NCI-H1048 (cell line): Measurements from ENCODE around the gene ABHD16A.

Experiments
- DNase-seq: peaks from one replicate; lab custom pipeline; 2025; lab: John Stamatoyannopoulos, UW

ABHD16A gene

DNA sequence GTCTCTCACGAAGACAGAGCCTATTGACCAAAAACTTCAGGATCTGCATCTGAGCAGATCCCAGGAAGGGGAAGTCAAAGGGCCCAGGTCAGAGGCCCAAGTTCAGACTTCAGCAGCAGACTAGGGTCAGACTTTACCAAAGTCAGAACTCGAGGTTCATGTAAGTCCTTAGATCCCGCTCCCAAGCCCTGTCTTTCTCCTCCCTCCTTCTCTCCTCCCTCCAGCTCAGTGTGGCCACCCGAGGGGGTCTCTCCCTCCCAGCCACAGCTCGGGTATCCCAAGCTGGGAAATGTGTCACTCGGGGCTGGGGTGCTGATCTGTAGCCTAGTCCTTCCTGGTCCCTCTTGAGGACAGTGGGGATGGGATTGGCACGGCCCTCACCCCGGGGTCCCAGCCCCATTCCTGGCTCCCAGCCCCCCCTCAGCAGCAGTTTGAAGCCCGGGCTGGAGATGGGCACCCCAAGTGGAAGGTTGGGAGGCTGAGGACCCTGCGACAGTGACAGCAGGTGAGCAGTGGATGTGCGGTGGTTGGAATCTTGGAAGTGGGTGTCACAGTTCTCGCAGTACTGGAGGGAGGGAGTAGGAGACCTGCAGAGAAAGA lies 40.9 kb downstream of the ABHD16A start:
- no peak for DNase-seq

GRCh38 chr6:31661262-31662123 lies 41.6 kb downstream of the ABHD16A start:
- DNase-seq, result no peak

DNA sequence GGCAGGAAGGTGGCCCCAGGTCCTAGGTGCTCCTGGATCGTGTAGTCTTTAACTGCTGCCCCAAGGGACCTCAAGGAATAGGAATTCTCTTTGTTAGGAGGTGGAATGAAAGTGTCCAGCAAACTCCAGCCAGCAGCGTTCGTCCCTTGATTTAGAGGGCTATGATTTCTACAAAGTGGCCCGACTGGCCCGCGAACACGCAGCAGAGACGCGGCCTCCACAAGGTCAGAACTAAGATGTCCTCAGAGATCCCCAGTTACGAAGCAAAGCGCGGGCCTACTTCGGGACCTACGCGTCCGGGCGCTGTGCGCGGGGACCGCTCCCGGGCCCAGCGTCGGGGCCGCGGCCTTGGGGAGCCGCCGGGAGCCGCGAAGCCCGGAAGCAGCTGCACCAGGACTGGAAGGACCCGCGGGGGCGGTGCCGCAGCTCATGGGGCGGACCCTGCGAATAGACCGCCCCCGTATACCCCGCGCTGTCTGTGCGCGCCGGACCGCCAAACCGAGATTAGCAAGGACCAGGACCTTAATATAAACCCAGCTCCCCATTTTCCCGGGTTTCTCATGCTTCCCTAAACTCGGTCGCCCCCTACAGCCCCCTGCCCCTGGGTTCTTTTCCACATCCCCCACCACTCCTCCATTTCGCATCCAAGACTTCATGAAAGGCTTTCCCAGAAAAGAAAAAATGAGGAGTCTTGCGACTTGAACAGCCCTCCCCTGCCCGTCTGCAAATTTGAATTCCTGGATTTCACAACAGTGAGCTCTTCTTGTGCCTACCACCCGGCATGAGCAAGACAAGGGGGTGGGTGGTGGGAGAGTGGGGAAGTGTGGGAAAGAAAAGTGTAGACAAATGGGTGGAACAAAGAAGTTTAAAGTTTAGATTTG lies 42.5 kb downstream of the ABHD16A start, which contains the start of gene C6orf47:
C6orf47 (minus strand) TSS at position 398 of the 881 bp plus-strand sequence. CDS start 831 bp downstream, outside the sequence.
- peak; percentile 27 for DNase-seq

DNA sequence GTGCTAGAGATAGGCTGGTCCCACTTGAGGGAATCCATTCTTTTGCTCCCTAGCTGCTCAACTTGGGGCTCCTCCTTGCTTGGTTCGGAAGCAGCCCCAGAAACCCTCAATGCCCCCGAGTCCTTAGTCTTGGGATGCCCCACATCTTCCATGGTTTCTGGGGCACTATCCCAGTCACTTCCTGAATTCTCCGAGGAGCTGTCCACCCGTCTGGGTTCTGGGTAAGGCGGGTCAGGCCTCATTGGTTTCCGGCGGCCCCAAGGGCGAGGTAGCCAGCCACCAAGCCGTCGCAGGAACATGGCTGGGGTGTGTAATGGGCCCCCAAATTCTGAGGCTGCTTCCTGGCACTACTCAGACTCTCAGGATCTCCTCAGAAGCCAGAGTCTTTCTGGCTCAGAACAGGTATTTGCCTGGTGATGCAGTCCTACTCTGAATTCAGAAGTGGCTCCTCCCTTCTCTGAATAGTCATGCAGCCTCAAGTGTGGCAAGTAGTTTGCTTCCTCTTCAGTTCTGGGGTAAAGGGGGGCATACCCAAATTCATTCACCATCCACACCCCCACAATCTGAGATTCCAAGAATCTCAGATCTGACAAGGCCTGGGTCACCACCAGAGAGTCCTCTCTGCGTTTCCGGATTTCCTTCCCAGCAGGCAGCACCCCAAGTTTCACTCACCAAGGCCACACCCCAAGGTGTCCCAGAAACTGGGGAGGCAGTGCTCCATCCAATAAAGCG lies 43.3 kb downstream of the ABHD16A start:
- DNase-seq, result no peak

DNA sequence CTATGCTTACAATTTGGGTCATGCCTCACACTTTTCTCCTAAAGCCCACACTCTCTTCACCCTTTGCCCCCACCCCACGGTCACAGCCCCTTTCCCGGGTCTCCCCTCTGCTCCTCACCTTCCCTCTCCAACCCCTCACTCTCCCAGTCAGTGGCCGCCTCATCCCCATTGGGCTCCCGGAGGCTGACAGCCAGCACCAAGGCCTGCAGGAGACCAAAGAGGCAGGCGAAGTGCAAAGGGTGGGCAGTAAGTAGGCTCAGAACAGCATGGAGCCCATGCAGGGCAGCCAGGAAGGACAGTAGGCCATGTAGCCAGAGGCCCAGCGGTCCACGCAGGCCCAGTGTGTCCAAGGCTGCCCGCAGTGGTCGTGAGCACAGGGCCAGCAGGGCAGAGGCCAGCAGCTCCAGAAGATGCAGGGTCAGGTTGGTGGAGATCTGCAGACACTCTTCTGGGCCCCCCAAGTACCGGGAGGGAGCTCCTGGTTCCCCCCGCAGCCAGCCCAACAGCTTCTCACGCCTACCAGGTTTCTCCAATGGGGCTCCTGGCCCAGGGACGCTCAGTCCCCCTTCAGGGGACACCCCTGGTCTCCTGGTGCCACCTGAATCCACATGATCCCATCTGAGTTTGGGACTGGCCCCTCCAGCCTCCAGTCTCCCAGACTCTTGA lies 44.0 kb downstream of the ABHD16A start:
- DNase-seq, result no peak

GRCh38 chr6:31658158-31658688 lies 44.9 kb downstream of the ABHD16A start:
- DNase-seq, result no peak

- DNase-seq, result no peak
Observed at GRCh38 chr6:31657406-31658157, 45.5 kb downstream of the ABHD16A start.

- no peak for DNase-seq
Observed at GRCh38 chr6:31655349-31656237, 47.5 kb downstream of the ABHD16A start, which contains the start of gene APOM. TSS of gene APOM (plus strand) at chr6:31655894. CDS start at chr6:31655967, 73 bp downstream.

DNA sequence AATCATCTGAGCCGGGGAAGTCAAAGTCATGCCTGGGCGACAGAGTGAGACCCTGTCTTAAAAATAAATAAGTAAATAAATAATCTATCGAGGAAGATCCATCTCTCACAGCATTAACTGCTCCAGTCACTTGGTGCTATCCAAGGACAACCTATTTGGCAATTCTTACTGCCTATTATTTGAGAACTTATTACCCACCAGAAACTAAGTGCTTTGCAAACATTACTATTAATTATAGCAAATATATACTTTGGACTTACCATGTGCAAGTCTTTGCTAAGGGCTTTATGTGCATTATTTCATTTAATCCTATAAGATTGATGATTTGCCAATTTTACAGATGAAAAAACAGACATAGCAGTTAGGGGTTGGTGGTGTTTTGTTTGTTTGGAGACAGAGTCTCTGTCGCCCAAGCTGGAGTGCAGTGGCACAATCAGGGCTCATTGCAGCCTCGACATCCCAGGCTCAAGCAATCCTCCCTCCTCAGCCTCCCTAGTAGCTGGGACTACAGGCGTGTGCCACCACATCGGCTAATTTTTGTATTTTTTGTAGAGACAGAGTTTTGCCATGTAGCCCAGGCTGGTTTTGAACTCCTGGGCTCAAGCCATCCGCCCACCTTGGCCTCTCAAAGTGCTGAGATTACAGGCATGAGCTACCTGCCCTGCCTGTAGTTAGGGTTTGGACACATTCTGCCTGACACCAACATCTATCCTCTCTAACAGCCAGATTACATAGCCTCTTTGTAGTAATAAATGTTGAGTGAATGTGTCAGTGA lies 48.4 kb downstream of the ABHD16A start:
- no peak for DNase-seq

- DNase-seq, result peak; percentile 76
Observed at GRCh38 chr6:31652925-31653724, 50.0 kb downstream of the ABHD16A start.

DNA sequence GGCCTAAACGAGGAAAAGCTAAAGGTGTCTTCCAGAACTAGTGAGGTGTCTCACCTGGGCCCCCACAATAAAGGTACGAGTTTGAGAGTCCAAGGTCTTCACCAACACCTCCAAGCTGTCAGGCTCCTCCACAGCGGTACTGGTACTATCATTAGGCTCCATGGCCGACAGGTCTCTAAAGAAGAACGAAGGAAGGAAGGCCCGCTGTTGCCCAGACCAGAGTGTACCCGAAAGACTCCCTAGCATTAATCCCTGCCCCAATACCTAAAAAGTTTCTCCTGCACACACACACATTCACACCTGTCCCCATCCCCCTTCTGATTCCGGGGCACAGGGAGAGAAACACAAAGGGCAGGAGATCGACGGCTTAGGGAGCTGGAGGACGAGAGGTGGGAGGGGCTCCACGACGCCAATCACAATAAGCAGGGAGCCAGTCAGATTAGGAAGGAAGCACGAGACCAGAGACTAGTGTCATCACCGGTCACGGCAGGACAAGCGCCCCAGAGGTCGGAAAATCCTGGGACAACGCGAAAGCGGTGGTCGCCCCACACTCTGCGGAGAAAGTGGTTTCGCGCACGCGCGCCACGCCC lies 51.4 kb downstream of the ABHD16A start:
- no peak for DNase-seq

GRCh38 chr6:31645325-31645724 lies 57.8 kb downstream of the ABHD16A start:
- DNase-seq, result no peak

DNA sequence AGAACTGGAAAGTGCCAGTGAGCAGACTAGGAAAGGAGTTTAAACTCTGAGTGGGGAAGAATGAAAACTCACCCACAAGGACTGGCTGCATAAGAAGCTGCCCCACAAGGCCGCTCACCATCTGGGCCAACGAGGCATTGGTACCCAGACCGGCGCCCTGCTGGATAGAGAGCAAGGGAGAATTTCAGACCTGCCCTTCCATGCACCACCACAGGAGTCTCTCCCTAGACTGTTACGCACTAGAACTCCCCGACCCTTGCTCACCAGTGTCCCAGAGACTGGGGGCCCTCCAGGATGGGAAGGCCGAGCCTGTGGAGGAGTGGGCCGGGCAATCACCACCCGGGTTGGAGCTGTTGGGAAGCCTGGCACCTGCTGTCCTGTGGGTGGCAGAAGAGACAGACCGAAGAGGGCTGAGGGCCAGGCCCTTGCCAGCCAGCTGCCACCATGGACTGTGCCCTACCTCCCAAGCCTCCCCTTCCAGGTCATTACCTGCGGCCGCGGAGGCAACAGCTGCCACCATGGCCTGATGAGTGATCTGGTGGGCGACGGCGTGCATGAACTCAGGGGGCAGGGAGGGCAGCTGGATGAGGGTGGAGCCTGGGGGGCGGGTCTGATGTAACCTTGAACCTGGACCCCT lies 59.2 kb downstream of the ABHD16A start:
- DNase-seq, result no peak

- DNase-seq, result no peak
Observed at GRCh38 chr6:31642798-31643570, 60.1 kb downstream of the ABHD16A start.

DNA sequence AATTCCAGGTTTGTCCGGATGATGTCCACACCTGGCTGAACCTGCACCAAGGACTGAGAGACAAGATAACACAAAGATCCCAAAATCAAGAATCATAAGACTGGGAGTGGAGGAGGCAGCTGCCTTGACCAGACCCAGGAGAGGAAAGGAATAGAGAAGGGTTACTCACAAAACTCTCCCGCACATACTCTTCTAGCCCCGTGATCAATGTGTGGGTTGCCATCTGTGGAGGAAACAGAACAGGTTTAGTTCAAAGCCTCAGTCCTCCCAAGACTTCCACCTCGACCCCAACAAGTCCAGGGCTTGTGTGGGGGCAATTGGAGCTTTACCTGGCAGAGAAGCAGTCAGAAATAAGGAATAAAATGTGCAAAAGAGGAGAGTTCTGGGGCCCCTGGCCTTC lies 61.8 kb downstream of the ABHD16A start:
- no peak for DNase-seq

GRCh38 chr6:31640612-31641011 lies 62.5 kb downstream of the ABHD16A start:
- DNase-seq, result no peak
